BE2C (cell line): ENCODE results near the gene SLC26A9.
A peak's percentile ranks its signal among the peaks of the same experiment; 100 is the strongest.

Experiments used
- DNase-seq: peaks from one replicate; pipeline ENCODE4 v3.0.0-alpha.2; 2020
- H3K27me3 ChIP-seq: fragments of 250-450 bp; sonication (Bioruptor Pico); 2 replicates; pipeline ENCODE4 v1.5.1; 2020; ENCODE audit warnings: mild to moderate bottlenecking
- H3K36me3 ChIP-seq: fragments of 250-450 bp; sonication (Bioruptor Pico); 2 replicates; pipeline ENCODE4 v1.5.1; 2020; ENCODE audit warnings: mild to moderate bottlenecking
- H3K4me1 ChIP-seq: fragments of 250-450 bp; sonication (Bioruptor Pico); 2 replicates; pipeline ENCODE4 v1.5.1; 2020
- H3K4me3 ChIP-seq: 2 replicates; pipeline ENCODE4 v1.5.1; 2011; ENCODE audit warnings: low read depth, low read length
- H3K9me3 ChIP-seq: fragments of 250-450 bp; sonication (Bioruptor Pico); 2 replicates; pipeline ENCODE4 v1.5.1; 2020
- CTCF ChIP-seq: IDR thresholded peaks from 2 replicates; pipeline ENCODE4 v1.5.1; 2012; ENCODE audit warnings: mild to moderate bottlenecking, low read depth, low read length

SLC26A9 gene

DNA sequence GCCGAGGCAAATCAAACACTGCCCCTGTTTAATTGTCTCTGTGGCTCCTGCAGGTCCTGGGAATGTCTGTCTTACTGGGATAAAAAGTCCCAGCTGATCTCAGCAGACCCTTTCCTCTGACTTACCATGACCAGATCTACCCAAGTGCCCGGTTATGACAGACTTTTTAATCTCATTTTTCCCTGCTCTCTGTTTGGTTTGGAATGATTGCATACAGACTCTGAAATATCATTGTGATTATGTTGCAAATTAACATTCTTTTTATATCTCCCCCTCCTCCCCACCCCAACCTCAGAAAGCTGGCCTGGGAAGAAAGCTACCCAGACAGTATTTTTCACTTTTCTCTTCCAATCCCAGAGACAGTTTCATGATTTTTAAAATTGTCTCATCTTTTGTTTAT lies 43.6 kb upstream of the SLC26A9 start:
- DNase-seq, result no peak
- no peaks in the 10 kb centered on the region for H3K36me3 ChIP-seq
- H3K4me3 ChIP-seq, result no peak overlapping the region
- peaks cover 17% of the 10 kb centered on the region for H3K27me3 ChIP-seq
- no peaks in the 10 kb centered on the region for H3K9me3 ChIP-seq
- H3K4me1 ChIP-seq, result no peaks in the 10 kb centered on the region
- TF ChIP-seq CTCF, result no peak

DNA sequence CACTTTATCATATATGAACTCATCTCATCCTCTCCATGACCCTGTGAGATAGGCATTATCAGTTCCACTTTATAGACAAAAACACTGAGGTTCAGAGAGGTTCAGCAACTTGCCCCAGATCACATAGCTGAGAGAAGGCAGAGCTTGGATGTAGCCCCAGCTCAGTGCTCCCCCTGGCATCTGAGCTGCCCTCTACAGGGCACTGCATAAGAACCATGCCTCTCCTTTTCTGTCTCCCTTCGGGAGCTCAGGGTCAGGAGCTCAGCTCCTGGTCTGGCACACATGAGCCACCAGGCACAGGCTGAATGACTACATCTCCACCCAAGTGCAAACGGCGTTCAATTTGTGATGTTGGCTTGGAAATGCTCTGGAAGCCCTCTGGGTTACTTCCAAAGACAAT lies 43.0 kb upstream of the SLC26A9 start:
- no peak for DNase-seq
- peaks cover 13% of the 10 kb centered on the region for H3K27me3 ChIP-seq
- no peaks in the 10 kb centered on the region for H3K9me3 ChIP-seq
- H3K4me1 ChIP-seq, result no peaks in the 10 kb centered on the region
- no peaks in the 10 kb centered on the region for H3K36me3 ChIP-seq
- no peak for TF ChIP-seq CTCF
- H3K4me3 ChIP-seq, result no peak overlapping the region

- no peak for TF ChIP-seq CTCF
- Histone ChIP-seq H3K9me3 (no peaks in the 10 kb centered on the region), H3K4me3 (no peak overlapping the region), H3K36me3 (no peaks in the 10 kb centered on the region), H3K4me1 (no peaks in the 10 kb centered on the region), H3K27me3 (peaks cover 10% of the 10 kb centered on the region)
- DNase-seq, result no peak
These were observed 42.2 kb upstream of the SLC26A9 start for GRCh38 chr1:205985330-205986005.

DNA sequence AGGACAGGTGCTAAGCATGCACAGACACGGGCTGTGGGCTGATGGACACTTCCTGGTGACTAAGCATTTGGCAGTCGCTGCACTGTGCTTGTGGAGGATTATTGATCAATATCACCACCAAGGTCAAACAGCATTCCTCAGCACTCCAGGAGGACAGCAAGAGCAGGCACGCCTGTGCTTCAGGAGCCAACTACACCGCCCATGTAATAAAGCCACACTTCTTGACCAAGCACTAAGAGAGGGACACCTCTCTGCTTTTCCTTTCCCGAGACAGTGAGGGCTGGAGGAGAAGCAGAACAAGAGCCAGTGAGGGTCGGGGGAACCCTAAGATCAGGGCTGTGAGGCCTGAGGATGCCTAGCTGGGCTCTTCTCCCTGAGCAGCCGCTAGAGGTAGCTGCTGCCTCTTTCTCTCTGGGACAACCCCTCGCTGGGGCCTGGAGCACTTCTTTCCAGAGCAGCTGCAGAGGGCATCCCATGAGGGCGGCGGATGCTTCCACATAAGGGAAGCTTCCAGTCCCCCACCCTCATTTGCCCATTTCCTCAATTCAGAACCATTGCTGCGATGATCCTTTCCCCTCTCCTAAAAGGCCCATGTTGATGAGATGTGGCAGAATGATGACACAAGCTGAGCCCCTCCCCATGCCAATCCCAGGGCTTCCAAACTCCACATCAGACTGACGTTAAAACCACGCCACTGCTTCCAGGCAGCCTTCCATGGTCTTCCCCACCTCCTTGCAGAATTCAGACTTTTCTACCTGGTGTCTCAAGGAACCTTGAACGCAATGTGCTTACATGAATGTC lies 40.9 kb upstream of the SLC26A9 start:
- peak; percentile 81 for TF ChIP-seq CTCF
- Histone ChIP-seq H3K4me1 (peaks cover 3% of the 10 kb centered on the region; the same call in 1 of the 2 replicates), H3K36me3 (no peaks in the 10 kb centered on the region), H3K27me3 (no peaks in the 10 kb centered on the region), H3K9me3 (no peaks in the 10 kb centered on the region), H3K4me3 (no peak overlapping the region)
- peak; percentile 61 for DNase-seq

GRCh38 chr1:205981257-205981656 lies 38.0 kb upstream of the SLC26A9 start:
- no peak for TF ChIP-seq CTCF
- H3K4me3 ChIP-seq, result no peak overlapping the region
- H3K9me3 ChIP-seq, result no peaks in the 10 kb centered on the region
- peaks cover 10% of the 10 kb centered on the region for H3K4me1 ChIP-seq
- H3K27me3 ChIP-seq, result no peaks in the 10 kb centered on the region
- no peak for DNase-seq
- no peaks in the 10 kb centered on the region for H3K36me3 ChIP-seq

- H3K36me3 ChIP-seq, result no peaks in the 10 kb centered on the region
- peaks cover 10% of the 10 kb centered on the region for H3K4me1 ChIP-seq
- no peak overlapping the region for H3K4me3 ChIP-seq
- DNase-seq, result no peak
- TF ChIP-seq CTCF, result no peak
- H3K27me3 ChIP-seq, result no peaks in the 10 kb centered on the region
- H3K9me3 ChIP-seq, result no peaks in the 10 kb centered on the region
These were observed 37.1 kb upstream of the SLC26A9 start for GRCh38 chr1:205980237-205980870.
